A549 (cell line): ENCODE data around the gene PTPRD.

Experiments used
- CEBPB ChIP-seq, 2 experiments: fragments of >200 bp in 1 of 2; sonication (Bioruptor Twin) in 1 of 2; formaldehyde crosslinking in 1 of 2; IDR thresholded peaks; 2 replicates each; pipeline ENCODE4 v1.6.1; 2012 to 2016
- TF ChIP-seq, protein P1 (sequence below): fragments of 250-450 bp; sonication (Bioruptor Pico); IDR thresholded peaks from 2 replicates; pipeline ENCODE4 v1.5.0; 2020; ENCODE audit warnings: low read depth, mild to moderate bottlenecking, moderate library complexity

DNA sequence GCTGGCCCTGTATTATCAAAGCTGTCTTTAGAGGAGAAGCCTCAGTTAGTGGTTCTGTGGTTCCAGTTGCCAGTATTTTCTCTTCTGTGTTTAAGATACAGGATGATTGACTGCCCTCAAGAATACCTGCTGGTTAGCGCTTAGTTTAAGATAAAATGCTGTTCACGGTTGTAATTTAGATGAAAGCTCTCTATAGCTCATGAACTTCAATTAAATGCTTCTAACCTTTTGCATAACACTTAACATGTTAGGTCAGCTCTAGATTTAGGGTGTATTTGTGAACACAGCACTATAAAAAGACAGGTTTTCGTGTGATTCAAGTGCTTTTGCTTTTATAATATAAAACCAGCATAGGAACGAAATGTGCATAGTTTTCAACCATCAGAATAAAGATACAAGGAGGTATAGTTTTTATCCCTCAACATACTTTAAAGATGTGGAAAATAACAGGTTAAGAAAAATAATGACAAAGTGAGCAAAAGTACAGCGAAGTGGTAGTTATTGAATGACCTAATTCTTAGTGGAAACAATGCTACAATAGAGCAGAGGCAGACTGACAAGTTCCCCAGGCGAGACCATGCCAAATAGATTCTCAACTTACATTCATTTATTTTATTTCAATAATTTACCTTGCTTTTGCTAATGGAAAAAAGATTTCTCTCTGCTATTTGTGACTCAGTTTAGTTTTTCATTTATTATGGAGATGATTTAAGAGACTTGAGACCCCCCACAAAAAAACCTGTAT, 2210.7 kb downstream of the PTPRD start:
- TF ChIP-seq, protein P1, sequence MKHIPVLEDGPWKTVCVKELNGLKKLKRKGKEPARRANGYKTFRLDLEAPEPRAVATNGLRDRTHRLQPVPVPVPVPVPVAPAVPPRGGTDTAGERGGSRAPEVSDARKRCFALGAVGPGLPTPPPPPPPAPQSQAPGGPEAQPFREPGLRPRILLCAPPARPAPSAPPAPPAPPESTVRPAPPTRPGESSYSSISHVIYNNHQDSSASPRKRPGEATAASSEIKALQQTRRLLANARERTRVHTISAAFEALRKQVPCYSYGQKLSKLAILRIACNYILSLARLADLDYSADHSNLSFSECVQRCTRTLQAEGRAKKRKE = no peak
- TF ChIP-seq CEBPB (IDR thresholded peaks at IDR 0.05) = no peak
